Endothelial cell of umbilical vein (primary cell): ENCODE data around the gene TMEM208. TPM values are rescaled to one million over a fixed set of nuclear protein-coding genes. Genes with fewer than 3 reads are reported as not detected.

Source experiments
- BruUV-seq: library from RNA; stranded (reverse); fragments of 400-500 nt; replicated peaks from 2 replicates; lab custom pipeline; 2021; lab: Mats Ljungman, UMichigan
- CTCF ChIA-PET: fragments of 300-600, 350-600 bp; sonication (Branson Sonifier 250); formaldehyde crosslinking; loops from one replicate; lab custom pipeline; 2021; ENCODE audit warnings: antibody characterized with exemption, inconsistent platforms; lab: Charles Lee
- POLR2A ChIA-PET: fragments of 300-600, 350-600 bp; sonication (Branson Sonifier 250); formaldehyde crosslinking; loops from one replicate; lab custom pipeline; 2021; ENCODE audit warnings: antibody characterized with exemption, inconsistent platforms; lab: Charles Lee
- DNase-seq: peaks from one replicate; pipeline ENCODE4 v3.0.0-alpha.2; 2011; ENCODE audit warnings: low read depth, low spot score
- FAIRE-seq: peaks from 2 replicates; lab custom pipeline; 2011; peaks lifted over from hg19 to GRCh38; lab: Jason Lieb, UNC
- H2AFZ ChIP-seq: 2 replicates; pipeline ENCODE4 v1.6.0; 2012; ENCODE audit warnings: low read depth, low read length, control low read depth, inconsistent platforms
- H3K27ac ChIP-seq: 2 replicates; pipeline ENCODE4 v1.5.1; 2011; ENCODE audit warnings: low read depth, mild to moderate bottlenecking, control low read depth, low read length, moderate library complexity; ENCODE audit not compliant: insufficient read depth
- H3K27me3 ChIP-seq, 2 experiments: 2 replicates each; pipeline versions ENCODE4 v1.6.0 to v1.6.1; 2011; ENCODE audit warnings: low read length in 2 of 2, mixed read lengths in 1 of 2; ENCODE audit not compliant: control insufficient read depth in 2 of 2, insufficient read depth in 2 of 2
- H3K36me3 ChIP-seq, 2 experiments: 2 replicates in 1 of 2; 3 replicates in 1 of 2; pipeline ENCODE4 v1.5.1; 2011; ENCODE audit warnings: low read length in 2 of 2, mild to moderate bottlenecking in 1 of 2, moderate library complexity in 1 of 2; ENCODE audit not compliant: control insufficient read depth in 2 of 2, insufficient read depth in 2 of 2; ENCODE audit errors: extremely low read depth in 1 of 2
- H3K4me1 ChIP-seq: 3 replicates; pipeline ENCODE4 v1.5.1; 2011; ENCODE audit warnings: mild to moderate bottlenecking, low read length; ENCODE audit not compliant: control insufficient read depth, insufficient read depth; ENCODE audit errors: extremely low read depth
- H3K4me2 ChIP-seq: 2 replicates; pipeline ENCODE4 v1.6.1; 2011; ENCODE audit warnings: low read length, control low read depth, mixed read lengths; ENCODE audit not compliant: insufficient read depth
- H3K4me3 ChIP-seq, 3 experiments: fragments of 200-600 bp in 1 of 3; sonication (generic), shearing (Covaris generic) in 1 of 3; replicated peaks in 1 of 3; 2 replicates each; pipeline ENCODE4 v1.5.1; 2011 to 2016; ENCODE audit warnings: control low read depth in 3 of 3, low read length in 3 of 3, mild to moderate bottlenecking in 2 of 3, inconsistent platforms in 1 of 3, low read depth in 1 of 3, moderate library complexity in 1 of 3; ENCODE audit not compliant: insufficient read depth in 1 of 3
- H3K79me2 ChIP-seq: 2 replicates; pipeline ENCODE4 v1.6.0; 2012; ENCODE audit warnings: low read length, inconsistent platforms; ENCODE audit not compliant: control insufficient read depth, insufficient read depth
- H3K9ac ChIP-seq: replicated peaks from 2 replicates; pipeline ENCODE3; 2011; ENCODE audit warnings: low read length, control low read depth; ENCODE audit not compliant: insufficient read depth; ENCODE audit errors: extremely low read depth
- H3K9me1 ChIP-seq: replicated peaks from 3 replicates; pipeline ENCODE4 v1.6.0; 2011; ENCODE audit warnings: mild to moderate bottlenecking, low read length; ENCODE audit not compliant: control insufficient read depth, insufficient read depth; ENCODE audit errors: extremely low read depth
- H3K9me3 ChIP-seq: replicated peaks from 2 replicates; pipeline ENCODE4 v1.5.1; 2012; ENCODE audit warnings: low read length, inconsistent platforms; ENCODE audit not compliant: control insufficient read depth, insufficient read depth
- H4K20me1 ChIP-seq: replicated peaks from 2 replicates; pipeline ENCODE3; 2011; ENCODE audit warnings: mild to moderate bottlenecking, low read length; ENCODE audit not compliant: control insufficient read depth, insufficient read depth; ENCODE audit errors: extremely low read depth
- CTCF ChIP-seq, 2 donors: IDR thresholded peaks; 1 replicate in 1 of 2; 2 replicates in 1 of 2; pipeline ENCODE4 v1.5.1; 2011; ENCODE audit warnings: low read length in 2 of 2, mild to moderate bottlenecking in 2 of 2, moderate library complexity in 2 of 2, control low read depth in 1 of 2, inconsistent platforms in 1 of 2, low read depth in 1 of 2; ENCODE audit not compliant: insufficient read depth in 1 of 2; ENCODE audit errors: extremely low read depth in 1 of 2
- EZH2 ChIP-seq: IDR thresholded peaks from 2 replicates; pipeline ENCODE4 v1.6.1; 2012; ENCODE audit warnings: borderline replicate concordance, low read depth, mild to moderate bottlenecking, moderate library complexity, low read length, inconsistent platforms; ENCODE audit not compliant: severe bottlenecking
- GATA2 ChIP-seq: IDR thresholded peaks from 2 replicates; pipeline ENCODE4 v1.7.0; 2011; ENCODE audit warnings: low read depth, mild to moderate bottlenecking, moderate library complexity, mixed read lengths, low read length; ENCODE audit not compliant: insufficient read length, insufficient read depth
- JUN ChIP-seq: IDR thresholded peaks from 2 replicates; pipeline ENCODE4 v1.6.1; 2011; ENCODE audit warnings: borderline replicate concordance, low read depth; ENCODE audit not compliant: insufficient read length, insufficient read depth
- POLR2A ChIP-seq: IDR thresholded peaks from 2 replicates; pipeline ENCODE4 v1.6.1; 2012; ENCODE audit warnings: low read depth, mild to moderate bottlenecking, control low read depth, low read length
- POLR2AphosphoS5 ChIP-seq: IDR thresholded peaks from 2 replicates; pipeline ENCODE4 v1.6.1; 2012; ENCODE audit warnings: low read depth, mild to moderate bottlenecking, control low read depth, low read length, moderate library complexity; ENCODE audit not compliant: insufficient read depth
- dilution Hi-C: fragments of 300-500 bp; cut with MboI; formaldehyde crosslinking; loops from one replicate; pipeline ENCODE4 v1.15.0; 2019; ENCODE audit warnings: low sequenced_read_pairs; ENCODE audit not compliant: extremely low pct_ligation_motif_present
- intact Hi-C: fragments of 100-400 bp; cut with micrococcal nuclease; formaldehyde crosslinking; loops from one replicate; pipeline ENCODE4 v1.10.0; 2022
- polyA plus RNA-seq, 4 experiments: library from polyadenylated mRNA; depleted of rRNA in 3 of 4; stranded (reverse) in 3 of 4; unstranded in 1 of 4; fragments of >200 nt; gene quantifications; 2 replicates each; pipeline versions ENCODE4 v1.2.1 to v1.2.3, GENCODE V29; 2011 to 2012; ENCODE audit warnings: missing spikeins in 1 of 4
- total RNA-seq: library from RNA; stranded (reverse); gene quantifications from 2 replicates; pipeline ENCODE4 v1.2.3, GENCODE V29; 2021
- TF ChIP-seq, protein P1 (sequence below): IDR thresholded peaks from 2 replicates; pipeline ENCODE4 v1.6.1; 2011; ENCODE audit not compliant: insufficient read depth, insufficient read length

Gene TMEM208
- total and polyA plus RNA-seq, 2 donors (not counting 3 experiments of a cell fraction or from before 2014, with no cell fraction given) = 35.3 to 94.0 TPM

DNA sequence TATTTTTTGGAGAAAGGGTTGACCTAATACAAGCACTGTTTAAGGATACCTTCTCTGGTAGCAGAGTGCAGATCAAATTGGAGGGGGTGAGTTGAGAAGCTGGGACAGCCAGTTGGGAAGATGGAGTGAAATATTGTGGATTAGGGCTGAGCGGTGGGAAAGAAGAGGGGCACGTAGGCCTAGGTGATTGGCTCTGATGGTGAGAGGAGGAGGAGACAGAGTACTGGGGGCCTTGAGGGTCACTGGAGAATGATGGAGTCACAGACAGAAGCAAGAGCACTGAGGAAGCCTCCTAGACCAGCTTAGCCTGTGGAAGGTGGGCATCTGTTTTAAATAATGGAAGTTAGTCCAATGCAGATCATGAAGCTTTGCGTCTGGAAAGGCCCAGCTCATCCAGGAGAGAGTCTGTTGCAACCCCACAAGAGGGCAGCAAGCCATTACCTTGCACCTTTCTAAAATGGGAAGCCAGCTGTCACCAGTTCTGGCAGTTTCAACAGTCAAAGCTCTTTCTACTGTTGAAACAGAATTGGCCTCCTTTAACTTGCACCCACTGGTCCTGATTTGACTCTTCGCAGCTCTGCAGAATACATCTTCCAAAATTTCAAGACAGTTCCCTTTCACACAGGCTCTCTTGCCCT lies 33.6 kb downstream of the TMEM208 start:
- BruUV-seq = no TSS peak
- no peak overlapping the region for H3K27ac ChIP-seq
- no peaks in the 10 kb centered on the region for H3K27me3 ChIP-seq
- ChIA-PET CTCF (interaction anchor here (0.6 to 3.3 kb wide), 53 partner anchors 10 to 307 kb away, joined by 3 to 65 read pairs (median 4); partner anchors contain the start of genes ATP6V0D1, FHOD1, HSD11B2 and KCTD19), POLR2A (interaction anchor here (1.2 kb wide), 1 partner anchor 17 kb away, joined by 3 read pairs; no protein-coding TSS in a partner anchor)
- no peaks in the 10 kb centered on the region for H3K9me1 ChIP-seq
- no peak overlapping the region for H3K4me3 ChIP-seq
- no peak overlapping the region for H3K9ac ChIP-seq
- TF ChIP-seq JUN = no peak
- TF ChIP-seq POLR2A = no peak
- TF ChIP-seq, protein P1, sequence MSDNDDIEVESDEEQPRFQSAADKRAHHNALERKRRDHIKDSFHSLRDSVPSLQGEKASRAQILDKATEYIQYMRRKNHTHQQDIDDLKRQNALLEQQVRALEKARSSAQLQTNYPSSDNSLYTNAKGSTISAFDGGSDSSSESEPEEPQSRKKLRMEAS = no peak
- no peak for TF ChIP-seq EZH2
- peak; percentile 44 to 51 for TF ChIP-seq CTCF (IDR thresholded peaks at IDR 0.05; ENCODE audit: extremely low read depth in 1 of 2, insufficient read depth in 1 of 2, low read depth in 1 of 2, low read length in 2 of 2)
- no peak for TF ChIP-seq POLR2AphosphoS5
- TF ChIP-seq GATA2 = no peak
- no peaks in the 10 kb centered on the region for H3K9me3 ChIP-seq
- H3K4me2 ChIP-seq = no peak overlapping the region
- intact Hi-C loops = loop anchor here (1.0 kb wide), 3 partner anchors 79 to 139 kb away; partner anchors contain the start of gene TPPP3
- dilution Hi-C loops = no loop called here
- H3K36me3 ChIP-seq = no peaks in the 10 kb centered on the region
- FAIRE-seq (peak; percentile 83), DNase-seq (peak; percentile 24)
- H4K20me1 ChIP-seq = no peaks in the 10 kb centered on the region
- H3K4me1 ChIP-seq = peaks cover 4% of the 10 kb centered on the region
- H3K79me2 ChIP-seq = no peaks in the 10 kb centered on the region
- no peak overlapping the region for H2AFZ ChIP-seq
